Measurements from ENCODE around the gene DNAJC5.
A peak's percentile ranks its signal among the peaks of the same experiment; 100 is the strongest.

The DNAJC5 gene

GRCh38 chr20:63885264-63886053 lies 9.5 kb upstream of the DNAJC5 start:
- no peak for DNase-seq

DNA sequence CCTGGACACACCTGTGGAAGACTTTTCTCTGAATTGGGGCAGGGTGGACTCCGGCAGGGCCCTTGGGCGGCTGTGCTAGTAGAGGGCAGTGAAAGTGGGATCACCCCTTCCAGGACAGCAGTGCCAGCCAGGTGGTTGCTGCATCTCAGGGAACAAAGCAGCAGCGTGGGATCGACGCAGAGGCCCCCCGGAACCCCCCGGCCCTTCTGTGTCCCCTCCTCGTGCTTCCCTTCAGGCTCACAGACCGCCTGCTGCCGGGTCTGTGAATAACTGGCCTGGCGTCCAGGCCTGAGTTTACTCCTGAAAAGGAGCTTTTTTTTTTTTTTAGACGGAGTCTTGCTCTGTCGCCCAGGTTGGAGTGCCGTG lies 8.9 kb upstream of the DNAJC5 start:
- no peak for DNase-seq

- no peak for DNase-seq
Observed at GRCh38 chr20:63886921-63887320, 8.0 kb upstream of the DNAJC5 start.

- DNase-seq = no peak
Observed at GRCh38 chr20:63889241-63890200, 5.4 kb upstream of the DNAJC5 start.

DNA sequence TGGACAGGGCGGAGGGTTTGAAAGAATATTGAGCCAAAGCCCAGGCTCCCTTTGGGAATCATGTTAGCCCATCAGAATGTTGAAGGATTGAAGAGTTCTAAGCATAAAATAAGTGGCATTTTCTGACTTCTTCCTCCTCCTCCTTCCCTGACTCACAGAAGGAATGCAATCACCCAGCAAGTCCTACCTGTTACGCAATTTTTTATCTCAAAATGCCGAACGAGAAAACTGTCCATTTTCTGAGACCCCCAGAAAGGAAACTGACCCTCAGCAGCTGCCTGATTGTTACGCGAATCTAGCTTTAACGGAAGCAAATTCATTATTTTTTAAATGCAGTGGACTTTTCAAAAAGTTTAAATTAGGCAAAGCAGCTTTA lies 4.7 kb upstream of the DNAJC5 start:
- no peak for DNase-seq

DNA sequence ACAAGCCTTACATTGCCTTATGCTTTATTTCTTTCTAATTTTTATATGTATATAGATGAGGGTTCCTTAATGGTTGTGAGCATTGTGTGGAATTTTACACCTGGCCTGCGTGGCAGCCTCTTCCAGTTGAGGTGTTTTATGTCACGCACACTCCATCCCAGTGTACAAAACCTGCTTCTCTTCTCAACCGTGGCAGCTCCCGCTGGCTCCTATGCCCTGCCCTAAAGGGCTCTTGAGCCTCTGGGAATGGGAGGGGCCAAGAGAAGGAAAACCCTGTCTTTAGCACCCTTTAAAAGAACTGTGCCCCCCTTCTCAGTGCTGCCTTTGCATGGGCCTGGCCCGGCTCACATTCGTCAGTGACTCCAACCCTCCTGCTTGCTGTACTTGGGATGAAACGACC lies 4.3 kb upstream of the DNAJC5 start:
- no peak for DNase-seq

GRCh38 chr20:63891061-63892002 lies 3.6 kb upstream of the DNAJC5 start:
- no peak for DNase-seq

DNA sequence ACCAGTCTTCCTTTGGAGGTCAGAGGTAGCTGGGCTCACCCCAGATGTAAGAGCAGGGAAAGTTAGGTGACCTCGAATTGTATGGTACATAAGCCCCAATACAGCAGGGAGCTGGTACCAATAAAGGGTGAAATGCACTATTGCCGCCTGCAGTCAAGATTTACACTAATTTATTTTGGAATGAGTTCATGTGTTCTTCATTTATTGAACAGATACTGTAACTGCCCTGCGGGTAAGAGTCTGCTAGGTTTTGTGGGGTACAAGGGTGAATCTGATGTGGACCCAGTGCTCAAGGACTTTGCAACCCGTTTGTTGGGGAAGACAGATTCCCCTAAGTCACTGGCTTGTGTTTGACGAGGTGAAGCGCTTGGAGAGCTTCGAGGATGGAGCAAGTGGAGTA lies 2.5 kb upstream of the DNAJC5 start:
- DNase-seq = no peak

GRCh38 chr20:63893999-63894357 lies 948 bp upstream of the DNAJC5 start:
- no peak for DNase-seq

GRCh38 chr20:63895202-63895951 lies 451 bp downstream of the DNAJC5 start:
- DNase-seq = no peak

DNA sequence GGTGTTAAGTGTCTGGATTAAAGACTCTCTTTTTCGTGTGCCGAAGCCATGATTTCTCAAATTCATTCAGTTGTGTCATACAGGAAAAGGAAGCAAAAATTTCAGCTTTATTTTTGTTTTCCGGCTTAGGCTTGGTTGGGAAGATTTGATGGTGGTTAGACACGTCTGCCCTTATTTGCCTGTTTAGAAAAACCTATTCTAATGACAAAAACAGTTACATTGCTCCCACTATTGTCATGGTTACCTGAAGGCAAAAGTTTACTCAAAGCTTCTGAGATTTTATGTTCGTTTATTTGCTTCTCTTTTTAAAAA lies 982 bp downstream of the DNAJC5 start:
- peak; percentile 65 for DNase-seq

- DNase-seq = peak; percentile 74
Observed at GRCh38 chr20:63896264-63897105, 1.6 kb downstream of the DNAJC5 start.

DNA sequence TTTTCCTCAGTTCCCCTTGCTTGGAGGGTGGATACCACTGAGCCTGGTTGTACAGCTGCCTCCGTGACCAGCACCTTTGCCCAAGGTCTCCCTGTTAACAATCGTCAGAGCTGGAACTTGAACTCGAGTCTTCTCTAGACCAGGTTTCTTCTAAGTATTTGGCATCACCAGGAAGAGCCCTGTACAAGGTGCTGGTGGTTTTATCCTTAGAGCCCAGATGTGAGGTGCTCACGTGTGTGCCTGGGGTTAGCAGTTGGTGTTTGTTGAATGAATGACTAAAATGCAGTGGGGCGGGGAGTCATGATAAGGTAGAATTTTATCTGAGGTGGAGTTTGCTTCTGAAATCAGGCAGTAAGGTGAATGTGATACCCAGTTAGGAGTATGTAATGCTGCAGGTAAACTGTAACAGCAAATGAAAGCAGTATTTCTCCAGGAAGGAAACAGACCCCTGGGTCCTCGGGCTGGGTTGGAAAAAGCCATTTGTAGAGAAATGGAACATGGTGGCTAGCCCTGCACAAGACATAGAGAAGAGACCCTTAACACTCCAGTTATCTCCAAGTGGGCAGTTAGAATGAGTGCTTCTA lies 3.1 kb downstream of the DNAJC5 start:
- DNase-seq = no peak

GRCh38 chr20:63898882-63899558 lies 4.1 kb downstream of the DNAJC5 start:
- DNase-seq = peak; percentile 12

GRCh38 chr20:63900413-63900812 lies 5.5 kb downstream of the DNAJC5 start:
- peak; percentile 16 for DNase-seq

DNA sequence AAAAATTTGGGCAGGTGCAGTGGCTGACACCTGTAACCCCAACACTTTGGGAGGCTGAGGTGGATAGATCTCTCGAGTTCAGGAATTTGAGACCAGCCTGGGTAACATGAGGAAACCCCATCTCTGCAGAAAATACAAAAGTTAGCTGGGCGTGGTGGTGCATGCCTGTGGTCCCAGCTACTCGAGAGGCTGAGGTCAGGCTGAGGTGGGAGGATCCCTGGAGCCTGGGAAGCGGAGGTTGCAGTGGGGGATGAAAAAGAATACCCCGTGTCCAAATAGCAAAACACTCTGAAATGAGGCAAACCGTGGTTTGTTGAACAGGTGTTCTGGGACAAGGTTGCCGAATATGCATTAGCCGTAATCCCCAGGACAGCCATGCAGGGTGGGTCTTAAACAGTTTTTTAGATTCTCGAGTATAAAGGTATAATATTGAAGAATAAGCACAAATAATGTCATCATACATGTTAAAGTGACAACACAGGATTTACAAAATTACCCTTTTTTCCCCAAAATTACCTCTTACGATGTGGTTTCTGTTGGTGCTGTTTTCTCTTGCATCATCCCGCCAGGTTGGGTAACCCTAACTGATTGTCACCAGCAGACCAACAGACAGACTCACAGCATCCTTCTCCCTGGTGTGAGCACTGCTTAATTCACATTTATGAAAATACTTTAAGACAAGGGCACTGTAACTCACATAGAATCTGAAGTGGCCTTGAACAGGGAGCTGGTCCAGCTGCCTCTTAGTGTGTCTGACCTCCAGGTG lies 9.1 kb downstream of the DNAJC5 start:
- DNase-seq = no peak

DNA sequence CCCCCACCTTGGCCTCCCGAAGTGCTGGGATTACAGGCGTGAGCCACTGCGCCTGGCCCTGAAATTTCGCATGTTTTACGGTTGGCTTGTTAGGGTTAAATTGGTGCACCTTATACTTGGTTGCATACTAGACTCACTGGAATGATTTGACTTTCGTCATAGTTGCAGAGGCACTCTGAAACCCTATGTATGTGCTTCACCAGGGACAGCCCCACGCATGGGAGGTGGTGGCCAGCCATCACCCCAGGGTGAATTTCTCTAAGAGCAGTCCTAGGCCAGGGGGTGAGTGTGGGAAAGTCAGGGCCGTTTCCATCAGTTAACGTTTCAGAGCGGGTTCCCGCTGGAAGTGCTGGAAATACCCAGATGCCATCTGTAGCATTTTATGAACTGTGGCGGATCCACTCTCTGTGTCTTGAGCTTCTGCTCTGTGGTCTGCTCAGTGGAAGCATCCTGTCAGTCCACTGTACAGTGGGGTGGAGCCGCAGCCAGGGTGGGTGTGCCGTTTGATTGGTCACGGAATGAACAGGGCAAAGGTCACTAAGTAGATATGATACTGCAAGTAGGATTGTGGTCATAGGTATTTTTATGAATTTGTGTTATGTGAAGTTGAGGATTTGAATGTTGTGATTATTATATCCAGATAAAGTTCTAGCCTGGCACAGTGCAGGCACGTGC lies 13.2 kb downstream of the DNAJC5 start:
- DNase-seq = no peak

DNA sequence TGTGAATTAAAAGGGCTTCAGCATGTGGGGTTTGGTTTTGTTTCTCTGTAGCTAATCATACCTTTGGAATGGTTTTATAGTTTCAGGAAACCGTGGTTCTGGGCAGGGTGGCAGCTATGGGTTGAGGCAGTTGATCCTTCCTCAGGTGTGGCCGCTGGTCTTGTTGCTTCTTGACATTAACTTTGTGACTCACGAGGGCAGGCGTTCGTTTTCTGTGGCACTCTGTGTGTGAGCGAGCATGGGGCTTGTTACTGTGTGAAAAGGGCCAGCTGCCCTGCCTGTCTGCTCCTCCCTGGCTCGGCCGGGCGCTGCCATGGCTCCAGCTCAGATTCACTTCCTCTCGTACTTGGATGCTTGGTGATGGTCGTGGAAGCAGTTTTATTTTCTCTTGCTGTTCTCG lies 16.2 kb downstream of the DNAJC5 start:
- DNase-seq = no peak

DNA sequence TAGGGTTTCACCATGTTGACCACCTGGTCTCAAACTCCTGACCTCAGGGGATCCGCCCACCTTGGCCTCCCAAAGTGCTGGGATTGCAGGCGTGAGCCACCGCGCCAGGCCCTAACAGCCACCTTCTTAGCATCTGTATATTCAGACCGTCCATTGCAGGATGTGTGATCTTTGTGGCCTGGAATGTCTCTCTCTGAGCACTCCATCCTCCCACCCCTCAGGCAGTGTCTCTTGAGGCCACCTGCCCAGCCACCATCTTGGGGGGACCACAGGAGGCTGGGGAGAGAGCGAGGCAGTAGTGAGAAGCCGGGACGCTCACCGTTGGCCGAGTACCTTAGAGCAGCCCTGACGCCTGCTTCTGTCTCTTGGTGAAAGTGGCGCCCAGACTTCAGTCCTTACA lies 18.8 kb downstream of the DNAJC5 start:
- DNase-seq = no peak

All from OCI-M1 (cell line).